ENCODE measurements around the gene ZMYND11. TPM values are rescaled to one million over a fixed set of nuclear protein-coding genes. Genes with fewer than 3 reads are reported as not detected.

ZMYND11 gene
- polyA plus RNA-seq, 1 donor (not counting 4 experiments of a cell fraction or from before 2014, with no cell fraction given) = 36.1 TPM

DNA sequence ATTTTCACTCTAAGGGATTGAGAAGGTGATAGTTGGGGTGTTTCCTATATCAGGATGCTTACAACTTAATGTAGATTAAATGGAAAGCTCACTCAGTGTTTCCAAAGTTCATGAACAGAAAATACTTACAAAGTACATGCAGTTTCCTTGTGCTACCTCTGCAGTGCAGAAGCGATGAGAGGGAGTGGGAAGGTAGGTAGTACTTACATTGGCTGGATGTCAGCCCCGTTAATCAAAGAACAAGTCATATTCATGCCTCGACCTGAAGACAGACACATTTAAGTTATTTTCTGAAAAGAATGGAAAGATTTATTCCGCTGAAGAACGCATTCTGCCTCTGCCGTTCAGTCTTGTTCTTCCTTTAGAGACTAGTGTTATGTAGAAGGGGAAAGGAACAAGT is 93.1 kb downstream of the ZMYND11 start:
- no peak for DNase-seq (ENCODE audit: low read depth, low spot score)
- TF ChIP-seq EZH2 (IDR thresholded peaks at IDR 0.05; ENCODE audit: low read length) = no peak
- TF ChIP-seq, protein P1, sequence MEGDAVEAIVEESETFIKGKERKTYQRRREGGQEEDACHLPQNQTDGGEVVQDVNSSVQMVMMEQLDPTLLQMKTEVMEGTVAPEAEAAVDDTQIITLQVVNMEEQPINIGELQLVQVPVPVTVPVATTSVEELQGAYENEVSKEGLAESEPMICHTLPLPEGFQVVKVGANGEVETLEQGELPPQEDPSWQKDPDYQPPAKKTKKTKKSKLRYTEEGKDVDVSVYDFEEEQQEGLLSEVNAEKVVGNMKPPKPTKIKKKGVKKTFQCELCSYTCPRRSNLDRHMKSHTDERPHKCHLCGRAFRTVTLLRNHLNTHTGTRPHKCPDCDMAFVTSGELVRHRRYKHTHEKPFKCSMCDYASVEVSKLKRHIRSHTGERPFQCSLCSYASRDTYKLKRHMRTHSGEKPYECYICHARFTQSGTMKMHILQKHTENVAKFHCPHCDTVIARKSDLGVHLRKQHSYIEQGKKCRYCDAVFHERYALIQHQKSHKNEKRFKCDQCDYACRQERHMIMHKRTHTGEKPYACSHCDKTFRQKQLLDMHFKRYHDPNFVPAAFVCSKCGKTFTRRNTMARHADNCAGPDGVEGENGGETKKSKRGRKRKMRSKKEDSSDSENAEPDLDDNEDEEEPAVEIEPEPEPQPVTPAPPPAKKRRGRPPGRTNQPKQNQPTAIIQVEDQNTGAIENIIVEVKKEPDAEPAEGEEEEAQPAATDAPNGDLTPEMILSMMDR (optimal IDR thresholded peaks at IDR 0.05 in 1 of 3, IDR thresholded peaks at IDR 0.05 in 1 of 3, conservative IDR thresholded peaks at IDR 0.05 in 1 of 3; ENCODE audit: extremely low read depth in 1 of 3, insufficient read depth in 2 of 3, low read length in 3 of 3) = no peak
- no peak overlapping the region for H3K27ac ChIP-seq (ENCODE audit: control insufficient read depth, insufficient read depth, low read length)
- dilution Hi-C loops (cut with MboI; ENCODE audit: extremely low pct_ligation_motif_present, low sequenced_read_pairs) = no loop called here
- no peaks in the 10 kb centered on the region for H3K9me3 ChIP-seq (ENCODE audit: control insufficient read depth, low read depth, low read length)
- no peaks in the 10 kb centered on the region for H3K36me3 ChIP-seq (ENCODE audit: control insufficient read depth in 2 of 2, extremely low read depth in 1 of 2, insufficient read depth in 2 of 2, low read length in 2 of 2)
- peak overlapping the region; percentile 8 for H2AFZ ChIP-seq (ENCODE audit: control insufficient read depth, low read length)
- H3K9ac ChIP-seq (ENCODE audit: control insufficient read depth, extremely low read depth, insufficient read depth, low read length) = no peak overlapping the region
- H4K20me1 ChIP-seq (ENCODE audit: control insufficient read depth, extremely low read depth, insufficient read depth, low read length) = no peaks in the 10 kb centered on the region
- H3K4me2 ChIP-seq (ENCODE audit: control insufficient read depth, extremely low read depth, insufficient read depth, low read depth, low read length) = peak overlapping the region; percentile 65
- FAIRE-seq = peak; percentile 87
- no peak overlapping the region for H3K4me3 ChIP-seq (ENCODE audit: control insufficient read depth in 2 of 3, extremely low read depth in 1 of 3, insufficient read depth in 2 of 3, low read depth in 1 of 3, low read length in 3 of 3)
- H3K4me1 ChIP-seq (ENCODE audit: control insufficient read depth, extremely low read depth, insufficient read depth, low read length) = peaks cover 6% of the 10 kb centered on the region
- no peaks in the 10 kb centered on the region for H3K9me1 ChIP-seq (ENCODE audit: control insufficient read depth, extremely low read depth, insufficient read depth, low read length)
- H3K27me3 ChIP-seq (ENCODE audit: control insufficient read depth, extremely low read depth, insufficient read depth, low read length) = no peaks in the 10 kb centered on the region
- H3K79me2 ChIP-seq (ENCODE audit: control insufficient read depth, insufficient read depth, low read length) = no peaks in the 10 kb centered on the region

DNA sequence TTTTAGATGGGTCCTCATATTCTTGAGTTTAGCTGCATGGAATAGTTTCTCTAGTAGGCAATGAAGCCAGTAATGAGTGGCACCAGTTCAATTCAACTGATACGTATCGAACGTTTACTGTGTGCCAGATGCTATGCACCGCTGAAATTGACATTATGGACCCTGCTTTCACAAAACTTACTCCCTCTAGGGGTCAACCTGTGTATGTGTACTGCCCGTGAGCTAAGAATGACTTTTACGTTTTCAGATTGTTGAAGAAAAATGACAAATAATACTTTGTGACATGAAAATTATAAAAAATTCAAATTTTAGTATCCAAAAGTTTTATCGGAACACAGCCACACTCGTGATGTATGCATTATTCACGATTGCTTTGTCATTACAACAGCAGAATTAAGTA is 95.5 kb downstream of the ZMYND11 start:
- H4K20me1 ChIP-seq (ENCODE audit: control insufficient read depth, extremely low read depth, insufficient read depth, low read length) = no peaks in the 10 kb centered on the region
- dilution Hi-C loops (cut with MboI; ENCODE audit: extremely low pct_ligation_motif_present, low sequenced_read_pairs) = no loop called here
- no peaks in the 10 kb centered on the region for H3K27me3 ChIP-seq (ENCODE audit: control insufficient read depth, extremely low read depth, insufficient read depth, low read length)
- H2AFZ ChIP-seq (ENCODE audit: control insufficient read depth, low read length) = no peak overlapping the region
- no peaks in the 10 kb centered on the region for H3K9me1 ChIP-seq (ENCODE audit: control insufficient read depth, extremely low read depth, insufficient read depth, low read length)
- H3K27ac ChIP-seq (ENCODE audit: control insufficient read depth, insufficient read depth, low read length) = no peak overlapping the region
- DNase-seq (ENCODE audit: low read depth, low spot score) (no peak), FAIRE-seq (no peak)
- H3K4me3 ChIP-seq (ENCODE audit: control insufficient read depth in 2 of 3, extremely low read depth in 1 of 3, insufficient read depth in 2 of 3, low read depth in 1 of 3, low read length in 3 of 3) = no peak overlapping the region
- H3K79me2 ChIP-seq (ENCODE audit: control insufficient read depth, insufficient read depth, low read length) = no peaks in the 10 kb centered on the region
- no peaks in the 10 kb centered on the region for H3K9me3 ChIP-seq (ENCODE audit: control insufficient read depth, low read depth, low read length)
- no peak overlapping the region for H3K9ac ChIP-seq (ENCODE audit: control insufficient read depth, extremely low read depth, insufficient read depth, low read length)
- H3K4me1 ChIP-seq (ENCODE audit: control insufficient read depth, extremely low read depth, insufficient read depth, low read length) = peaks cover 15% of the 10 kb centered on the region
- H3K4me2 ChIP-seq (ENCODE audit: control insufficient read depth, extremely low read depth, insufficient read depth, low read depth, low read length) = no peak overlapping the region
- no peak for TF ChIP-seq EZH2 (IDR thresholded peaks at IDR 0.05; ENCODE audit: low read length)
- TF ChIP-seq, protein P1 (optimal IDR thresholded peaks at IDR 0.05 in 1 of 3, IDR thresholded peaks at IDR 0.05 in 1 of 3, conservative IDR thresholded peaks at IDR 0.05 in 1 of 3; ENCODE audit: extremely low read depth in 1 of 3, insufficient read depth in 2 of 3, low read length in 3 of 3) = peak; percentile 21 to 38 (median 24)
- H3K36me3 ChIP-seq (ENCODE audit: control insufficient read depth in 2 of 2, extremely low read depth in 1 of 2, insufficient read depth in 2 of 2, low read length in 2 of 2) = no peaks in the 10 kb centered on the region

Data from keratinocyte (primary cell).